GM21526 (cell line): ENCODE data around the gene ARPC1A.
"Not testable (repeated sequence)": the region's sequence is repeated elsewhere in the genome, so short reads cannot be mapped to it uniquely, and the experiment has no call there.

Experiments used
- ATAC-seq: cut with Tn5 transposase; IDR thresholded peaks from one replicate; pipeline ENCODE4 v1.9.1; 2021; ENCODE audit warnings: moderate library complexity; ENCODE audit not compliant: unreplicated experiment, low FRiP score

ARPC1A gene

DNA sequence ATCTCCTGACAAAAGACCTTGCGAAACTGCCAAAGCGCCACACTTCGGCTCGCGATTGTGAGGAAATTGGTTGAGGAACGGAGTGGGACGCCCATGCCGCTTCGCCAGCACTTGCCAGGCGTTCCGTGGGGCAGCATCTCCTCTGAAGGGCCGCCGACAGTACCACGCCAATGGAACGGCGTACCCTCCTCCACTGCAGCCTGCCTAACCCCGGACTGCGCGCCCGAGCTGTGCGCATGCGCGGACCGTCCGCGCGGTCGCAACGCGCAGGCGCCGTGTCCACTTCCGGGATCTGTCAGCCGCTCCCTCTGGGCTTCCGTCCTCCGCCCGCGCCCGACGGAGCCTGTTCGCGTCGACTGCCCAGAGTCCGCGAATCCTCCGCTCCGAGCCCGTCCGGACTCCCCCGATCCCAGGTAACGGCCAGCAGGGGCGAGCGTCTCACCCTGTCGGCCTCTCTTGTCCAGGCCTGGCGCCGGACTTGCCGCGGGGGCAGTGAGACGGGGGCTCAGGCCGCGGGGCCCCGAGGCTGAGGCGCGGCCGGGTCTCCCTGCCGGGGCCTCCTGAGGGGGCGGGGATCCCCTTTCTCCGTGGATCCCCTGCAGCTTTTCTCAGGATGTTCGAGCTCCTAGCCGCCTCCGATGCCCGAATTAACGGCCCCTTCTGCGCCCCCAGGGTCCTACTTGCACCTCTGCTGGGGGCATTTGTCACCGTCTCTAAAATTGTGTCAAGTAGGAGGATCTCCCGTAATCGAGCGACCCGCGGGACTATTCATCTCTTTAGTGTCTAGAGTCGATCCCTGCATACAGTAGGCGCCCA is at the start of gene ARPC1A:
TSS of gene ARPC1A (plus strand) at position 307 of the 816 bp plus-strand sequence. CDS start 7,456 bp downstream, outside the sequence.
- peak; percentile 70 for ATAC-seq

DNA sequence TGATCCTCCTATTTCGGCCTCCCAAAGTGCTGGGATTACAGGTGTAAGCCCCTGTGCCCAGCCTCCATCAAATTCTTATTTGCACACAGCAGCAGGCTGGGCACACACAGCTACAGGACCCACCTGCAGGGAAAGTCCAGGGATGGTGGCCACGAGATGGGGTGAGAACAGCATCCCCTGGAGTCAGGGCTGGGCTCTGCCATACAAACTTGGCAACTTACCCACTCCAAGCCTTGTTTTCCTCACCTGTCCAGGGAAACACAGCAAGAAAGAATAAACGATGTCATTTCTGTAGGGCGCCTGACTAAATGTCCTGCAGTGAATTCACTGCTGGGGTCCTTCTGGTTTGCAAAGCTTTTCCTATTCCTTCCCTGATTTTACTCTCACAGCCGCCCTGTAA is 47.5 kb upstream of the ARPC1A start:
- no peak for ATAC-seq

DNA sequence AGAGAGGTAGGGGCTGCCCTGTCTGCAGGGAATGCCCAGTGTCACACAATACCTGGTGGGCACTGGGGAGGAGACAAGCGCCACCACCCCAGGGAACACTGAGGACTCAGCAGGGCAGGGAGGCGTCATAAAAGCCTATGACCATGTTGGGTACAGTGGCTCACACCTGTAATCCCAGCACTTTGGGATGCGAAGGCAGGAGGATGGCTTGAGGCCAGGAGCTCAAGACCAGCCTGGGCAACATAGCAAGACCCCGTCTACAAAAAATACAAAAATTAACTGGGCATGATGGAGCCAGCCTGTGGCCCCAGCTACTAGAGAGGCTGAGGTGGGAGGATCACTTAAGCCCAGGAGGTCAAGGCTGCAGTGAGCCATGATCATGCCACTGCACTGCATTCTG is 41.5 kb upstream of the ARPC1A start:
- ATAC-seq: not testable (repeated sequence)

DNA sequence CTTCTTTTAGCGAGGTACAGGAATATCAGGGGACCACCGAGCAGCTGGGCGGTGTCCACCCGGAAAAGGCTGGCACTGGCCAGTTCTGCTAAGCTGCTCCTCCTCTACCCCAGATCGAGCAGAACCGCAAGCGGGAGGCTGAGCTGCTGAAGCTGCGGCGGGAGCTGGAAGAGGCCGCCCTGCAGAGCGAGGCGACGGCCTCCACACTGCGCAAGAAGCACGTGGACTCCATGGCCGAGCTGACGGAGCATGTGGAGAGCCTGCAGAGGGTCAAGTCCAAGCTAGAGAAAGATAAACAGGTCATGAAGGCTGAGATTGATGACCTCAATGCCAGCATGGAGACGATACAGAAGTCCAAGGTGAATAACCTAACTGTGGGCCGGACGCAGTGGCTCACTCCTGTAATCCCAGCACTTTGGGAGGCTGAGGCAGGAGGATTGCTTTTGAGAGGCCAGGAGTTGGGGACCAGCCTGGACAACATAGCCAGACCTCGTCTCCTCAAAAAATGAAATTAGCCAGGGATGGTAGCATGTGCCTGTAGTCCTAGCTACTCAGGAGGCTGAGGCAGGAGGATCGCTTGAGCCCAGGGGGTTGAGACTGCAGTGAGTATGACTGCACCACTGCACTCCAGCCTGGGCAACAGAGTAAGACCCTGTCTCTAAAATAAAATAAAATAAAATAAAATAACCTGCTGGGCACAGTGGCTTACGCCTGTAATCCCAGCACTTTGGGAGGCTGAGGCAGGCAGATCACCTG is 37.7 kb upstream of the ARPC1A start:
- ATAC-seq: no peak

DNA sequence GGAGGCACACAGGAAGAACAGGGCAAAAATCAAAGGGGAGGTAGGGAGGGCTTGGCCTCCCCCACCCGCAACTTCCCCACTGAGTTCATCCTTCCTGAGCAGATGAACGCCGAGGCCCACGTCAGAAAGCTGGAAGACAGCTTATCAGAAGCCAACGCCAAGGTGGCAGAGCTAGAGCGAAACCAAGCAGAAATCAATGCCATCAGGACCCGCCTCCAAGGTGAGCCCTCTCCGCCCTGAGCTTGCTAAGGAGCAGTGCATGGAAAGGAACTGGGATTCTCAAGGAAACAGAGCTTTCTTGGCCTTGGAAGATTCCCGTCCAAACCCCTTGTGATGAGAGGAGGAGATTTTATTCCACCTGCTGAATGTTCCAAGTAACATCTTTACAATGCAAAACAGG is 36.5 kb upstream of the ARPC1A start:
- ATAC-seq: no peak

DNA sequence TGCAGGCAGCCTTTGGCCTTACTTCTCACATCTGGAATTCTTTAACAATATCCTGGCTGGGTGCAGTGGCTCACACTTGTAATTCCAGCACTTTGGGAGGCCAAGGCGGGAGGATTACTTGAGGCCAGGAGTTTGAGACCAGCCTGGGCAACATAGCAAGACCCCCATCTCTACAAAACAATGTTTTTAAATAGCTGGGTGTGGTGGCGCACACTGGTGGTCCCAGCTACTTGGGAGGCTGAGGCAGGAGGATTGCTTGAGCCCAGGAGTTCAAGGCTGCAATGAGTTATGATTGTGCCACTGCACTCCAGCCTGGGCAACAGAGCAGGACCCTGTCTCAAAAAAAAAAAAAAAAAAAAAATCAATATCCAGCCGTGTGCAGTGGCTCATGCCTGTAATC is 35.5 kb upstream of the ARPC1A start:
- not testable (repeated sequence) for ATAC-seq

DNA sequence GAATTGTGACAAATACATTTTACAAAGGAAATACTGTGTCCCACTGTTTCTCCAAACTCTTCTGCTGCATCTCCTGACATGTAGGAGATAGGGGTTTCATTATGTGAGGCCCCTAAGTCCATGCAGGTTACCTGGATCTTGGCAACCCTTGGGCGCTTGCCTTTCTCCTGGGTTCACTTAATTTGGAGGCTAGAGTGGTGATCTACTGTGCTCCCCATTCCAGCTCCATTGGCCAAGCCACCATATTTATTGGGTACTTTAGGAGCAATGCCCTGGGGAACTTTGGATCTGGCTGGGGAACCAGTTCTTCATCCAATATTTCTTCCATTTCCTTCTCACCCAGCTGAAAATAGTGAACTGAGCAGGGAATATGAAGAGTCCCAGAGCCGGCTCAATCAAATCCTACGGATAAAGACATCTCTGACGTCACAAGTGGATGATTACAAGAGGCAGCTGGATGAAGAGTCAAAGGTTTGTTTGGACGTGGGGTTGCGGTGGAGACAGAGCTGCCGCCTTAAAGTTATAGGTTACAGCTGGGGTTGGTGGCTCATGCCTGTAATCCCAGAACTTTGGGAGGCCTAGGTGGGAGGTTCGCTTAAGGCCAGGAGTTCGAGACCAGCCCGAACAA is 34.6 kb upstream of the ARPC1A start:
- no peak for ATAC-seq

DNA sequence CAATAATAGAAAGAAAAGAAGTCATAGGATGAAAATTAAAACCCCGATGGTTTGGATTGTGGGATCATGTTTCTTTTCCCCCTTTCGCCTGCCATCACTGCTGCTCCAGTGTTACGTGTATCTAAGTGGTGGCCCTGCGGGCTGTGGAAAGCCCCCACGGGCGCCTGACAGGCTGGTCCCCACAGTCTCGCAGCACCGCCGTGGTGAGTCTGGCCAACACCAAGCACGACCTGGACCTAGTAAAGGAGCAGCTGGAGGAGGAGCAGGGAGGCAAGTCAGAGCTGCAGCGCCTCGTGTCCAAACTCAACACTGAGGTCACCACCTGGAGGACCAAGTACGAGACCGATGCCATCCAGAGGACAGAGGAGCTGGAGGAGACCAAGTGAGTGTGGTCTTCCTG is 33.6 kb upstream of the ARPC1A start:
- ATAC-seq: no peak

DNA sequence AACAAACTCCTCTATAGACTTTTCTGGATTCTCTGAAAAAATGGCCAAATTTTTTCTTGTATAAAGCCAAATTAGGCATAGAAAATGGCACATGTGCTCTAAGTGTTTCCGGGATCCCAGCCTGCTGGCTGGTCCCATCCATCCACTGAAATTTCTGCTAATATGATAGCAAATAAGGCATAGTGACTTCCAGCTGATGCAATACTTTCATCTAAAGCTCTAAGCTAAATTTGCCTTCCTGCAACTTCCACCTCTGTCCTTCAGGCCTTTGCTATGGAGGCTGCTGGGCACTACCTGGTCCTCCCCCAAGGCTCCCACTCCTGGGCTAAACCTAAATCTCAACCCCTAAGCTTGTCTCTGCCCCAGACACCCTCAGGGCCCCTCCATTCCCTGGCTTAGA is 32.5 kb upstream of the ARPC1A start:
- ATAC-seq: no peak

DNA sequence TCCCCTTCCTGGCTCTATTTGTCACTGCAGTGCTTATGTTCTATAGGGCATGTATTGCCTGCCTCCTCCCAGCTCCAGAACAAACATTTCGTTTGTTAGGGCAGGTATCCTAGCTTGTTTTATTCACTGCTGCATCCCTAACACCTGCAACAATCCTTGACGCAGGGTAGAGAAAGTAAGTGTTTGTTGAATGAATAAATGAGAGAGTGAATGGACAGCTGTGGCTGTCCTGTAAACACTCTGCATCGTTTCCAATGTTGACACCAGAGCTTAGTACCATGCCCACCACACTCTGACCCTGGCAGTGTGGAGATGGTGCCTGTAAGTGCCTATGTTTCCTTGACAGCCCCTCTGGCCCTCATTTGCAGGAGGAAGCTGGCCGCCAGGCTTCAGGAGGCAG is 32.0 kb upstream of the ARPC1A start:
- no peak for ATAC-seq

DNA sequence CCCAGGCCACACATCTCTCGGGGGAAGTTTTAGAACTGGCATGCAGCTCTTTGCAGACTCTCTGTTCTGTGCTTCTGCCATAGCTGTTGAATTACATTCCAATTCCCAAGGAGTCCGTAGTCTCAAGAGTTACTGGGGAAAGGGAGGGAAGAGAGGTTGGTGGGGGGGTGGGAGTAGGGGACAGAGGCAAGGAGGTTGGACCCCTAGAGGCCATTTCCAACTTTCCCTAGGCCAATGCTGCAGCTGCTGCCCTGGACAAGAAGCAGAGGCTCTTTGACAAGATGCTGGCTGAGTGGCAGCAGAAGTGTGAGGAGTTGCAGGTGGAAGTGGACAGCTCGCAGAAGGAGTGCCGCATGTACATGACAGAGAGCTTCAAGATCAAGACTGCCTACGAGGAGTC is 29.2 kb upstream of the ARPC1A start:
- no peak for ATAC-seq

DNA sequence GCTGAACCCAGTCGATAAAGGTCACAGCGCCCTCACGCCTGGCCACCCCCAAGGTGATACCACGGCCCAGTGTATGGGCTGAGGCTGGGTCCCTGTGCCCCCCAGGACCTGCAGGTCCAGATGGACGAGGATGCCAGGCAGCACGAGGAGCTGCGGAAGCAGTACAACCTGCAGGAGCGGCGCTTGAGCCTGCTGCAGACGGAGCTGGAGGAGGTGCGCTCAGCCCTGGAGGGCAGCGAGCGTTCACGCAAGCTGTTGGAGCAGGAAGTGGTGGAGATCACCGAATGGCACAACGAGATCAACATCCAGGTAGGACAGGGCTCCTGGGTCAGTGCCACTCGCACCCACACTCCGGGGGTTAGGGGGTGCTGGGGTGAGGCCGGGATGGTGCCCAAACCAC is 24.2 kb upstream of the ARPC1A start:
- ATAC-seq: no peak

DNA sequence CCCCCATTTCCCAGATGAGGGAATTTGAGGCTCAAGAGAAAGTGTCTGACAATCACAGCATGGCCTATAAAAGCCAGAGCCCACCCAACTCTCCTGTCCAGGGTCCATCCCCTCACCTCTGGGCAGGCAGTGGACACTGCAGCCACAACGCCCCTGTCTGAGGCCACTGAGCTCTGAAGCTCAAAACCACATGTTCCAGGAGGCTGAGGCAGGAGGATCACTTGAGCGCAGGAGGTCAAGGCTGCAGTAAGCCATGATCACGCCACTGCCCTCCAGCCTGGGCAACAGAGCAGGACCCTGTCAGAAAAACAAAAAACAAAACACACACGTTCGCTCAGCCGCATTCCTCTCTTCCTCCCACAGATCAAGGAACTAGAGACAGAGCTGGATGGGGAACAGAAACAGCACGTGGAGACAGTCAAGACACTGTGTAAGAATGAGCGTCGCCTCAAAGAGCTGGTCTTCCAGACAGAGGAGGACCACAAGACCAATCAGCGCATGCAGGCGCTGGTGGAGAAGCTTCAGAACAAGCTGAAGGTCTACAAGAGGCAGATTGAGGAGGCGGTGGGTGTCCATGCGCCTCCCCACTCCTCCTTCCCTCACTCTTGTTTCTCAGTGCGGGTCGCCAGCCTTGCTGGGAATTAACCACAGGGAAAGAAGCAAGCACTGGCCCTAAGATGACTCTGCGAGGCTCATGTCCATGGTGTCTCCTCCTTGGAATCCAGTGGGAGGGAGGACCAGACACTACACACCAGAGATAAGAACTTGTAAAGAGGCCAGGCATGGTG is 20.0 kb upstream of the ARPC1A start:
- ATAC-seq: no peak

DNA sequence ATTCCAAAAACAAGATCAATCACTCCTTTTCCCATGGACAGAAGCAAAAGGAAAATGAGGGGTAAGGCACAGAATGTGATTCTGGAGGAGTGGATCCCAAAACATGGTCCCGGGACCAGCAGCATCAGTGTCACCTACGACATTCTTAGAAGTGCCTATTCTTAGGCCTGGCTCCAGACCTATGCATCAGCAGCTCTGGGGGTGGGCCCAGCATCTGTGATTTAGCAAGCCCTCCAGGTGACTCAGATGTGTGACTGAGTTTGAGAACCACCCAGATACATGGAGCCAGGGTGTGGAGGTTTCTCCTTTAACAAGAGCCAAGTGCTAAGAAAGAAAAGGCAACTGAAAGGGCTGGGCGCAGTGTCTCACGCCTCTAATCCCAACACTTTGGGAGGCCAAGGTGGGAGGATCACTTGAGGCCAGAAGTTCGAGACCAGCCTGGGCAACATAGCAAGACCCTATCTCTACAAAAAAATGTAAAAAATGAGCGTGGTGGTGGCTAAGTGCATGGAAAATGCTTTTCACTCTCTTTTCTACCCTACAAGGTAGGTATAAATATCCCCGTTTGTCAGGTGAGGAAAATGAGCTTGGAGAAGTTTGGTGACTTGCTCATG is 17.1 kb upstream of the ARPC1A start:
- no peak for ATAC-seq

DNA sequence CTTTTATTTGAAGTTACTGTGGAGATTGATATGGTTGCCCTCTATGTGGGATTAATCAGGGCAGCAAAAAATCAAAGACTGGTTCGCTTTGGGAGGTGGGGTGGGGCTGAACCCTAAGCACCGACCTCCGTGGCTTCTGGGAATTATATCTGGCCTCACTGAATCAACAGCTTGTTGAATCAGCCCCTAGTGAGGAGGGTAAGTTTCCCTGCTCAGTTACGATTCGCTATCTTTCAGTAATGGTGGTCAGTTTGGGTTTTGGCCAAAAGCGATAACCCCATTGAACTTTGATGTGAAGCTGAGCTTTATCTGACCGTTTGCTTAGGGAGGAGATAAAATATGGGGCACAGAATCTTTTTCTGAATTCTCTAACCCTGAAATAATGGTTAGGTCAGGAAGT is 16.6 kb upstream of the ARPC1A start:
- ATAC-seq: no peak

DNA sequence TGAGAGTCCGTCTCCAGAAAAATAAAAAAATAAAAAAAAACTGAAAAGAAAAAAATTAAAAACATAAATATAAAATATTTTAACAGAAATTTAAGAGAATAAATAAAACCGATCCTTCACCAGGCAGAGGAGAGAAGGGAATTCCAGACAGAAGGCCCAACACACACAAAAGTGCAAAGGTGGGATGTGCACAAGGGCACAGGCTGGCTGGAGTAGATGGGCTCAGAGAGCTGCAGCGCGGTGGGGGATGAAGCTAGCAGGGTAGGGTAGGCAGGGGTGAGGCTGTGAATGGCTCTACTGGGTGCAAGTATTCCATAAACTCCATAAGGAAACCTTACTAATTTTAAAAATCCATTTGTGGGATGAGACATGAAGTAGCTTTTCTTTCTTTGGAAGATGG is 15.7 kb upstream of the ARPC1A start:
- ATAC-seq: no peak

DNA sequence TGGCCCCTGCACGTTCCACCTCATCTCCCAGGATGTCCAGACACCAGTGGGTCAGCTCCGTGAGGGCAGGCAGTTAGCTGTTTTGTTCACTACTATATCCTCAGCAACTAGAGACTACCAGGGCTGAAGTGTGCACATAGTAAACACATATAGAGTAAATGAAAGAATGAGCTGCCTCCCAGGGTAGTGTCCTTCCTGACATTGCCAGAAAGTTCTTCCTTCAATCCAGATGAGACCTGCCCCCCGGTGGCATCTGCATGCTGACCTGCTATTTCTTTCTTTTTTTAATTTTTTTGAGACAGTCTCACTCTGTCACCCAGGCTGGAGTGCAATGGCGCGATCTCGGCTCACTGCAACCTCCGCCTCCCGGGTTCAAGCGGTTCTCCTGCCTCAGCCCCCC is 14.0 kb upstream of the ARPC1A start:
- no peak for ATAC-seq

DNA sequence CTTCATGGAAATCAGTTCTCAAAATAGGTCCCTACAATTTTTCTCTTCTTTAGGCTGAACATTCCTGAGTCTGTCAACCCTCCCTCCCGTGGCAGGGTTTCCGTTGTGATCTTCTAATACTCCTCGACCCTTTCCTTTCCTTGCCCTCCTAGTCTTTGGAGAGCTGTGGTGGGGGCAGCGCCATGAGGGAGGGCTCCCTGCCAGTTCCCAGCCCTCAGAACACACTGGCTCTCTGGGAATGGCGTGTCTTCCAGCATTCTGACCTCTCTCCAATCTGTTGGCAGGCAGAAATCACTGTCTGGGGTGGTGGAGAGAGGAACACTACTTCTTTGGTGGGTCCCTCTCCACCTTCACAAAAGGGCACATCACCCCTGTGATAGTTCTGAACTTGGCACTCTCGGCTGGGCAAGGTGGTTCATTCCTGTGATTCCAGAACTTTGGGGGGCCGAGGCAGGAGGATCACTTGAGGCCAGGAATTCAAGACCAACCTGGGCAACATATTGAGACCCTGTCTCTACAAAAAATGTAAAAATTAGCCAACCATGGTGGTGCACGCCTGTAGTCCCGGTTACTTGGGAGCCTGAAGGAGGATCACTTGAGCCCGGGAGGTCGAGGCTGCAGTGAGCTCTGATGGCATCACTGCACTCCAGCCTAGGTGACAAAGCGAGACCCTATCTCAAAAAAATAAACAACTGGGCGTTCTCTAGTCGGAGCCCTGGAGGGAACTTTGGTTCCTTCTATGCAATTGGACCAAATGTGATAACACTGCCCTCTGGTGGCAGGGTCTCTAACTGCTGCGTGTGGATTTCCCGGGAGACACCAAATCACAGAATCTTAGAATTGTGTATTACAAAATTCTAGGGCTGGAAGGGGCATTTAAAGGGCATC is 13.1 kb upstream of the ARPC1A start:
- no peak for ATAC-seq

DNA sequence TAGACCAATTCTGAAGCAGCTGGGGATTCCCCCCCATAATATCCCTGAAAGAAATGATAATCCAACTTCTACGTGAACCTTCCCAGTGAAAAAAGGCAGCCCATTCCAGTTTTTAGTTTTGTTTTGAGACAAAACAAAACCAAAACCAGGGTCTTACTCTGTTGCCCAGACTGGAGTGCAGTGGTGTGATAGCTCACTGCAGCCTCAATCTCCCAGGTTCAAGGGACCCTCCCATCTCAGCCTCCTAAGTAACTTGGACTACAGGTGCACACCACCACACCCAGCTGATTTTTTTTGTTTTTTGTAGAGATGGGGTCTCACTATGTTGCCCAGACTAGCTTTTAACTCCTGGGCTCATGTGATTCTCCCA is 12.5 kb upstream of the ARPC1A start:
- ATAC-seq: no peak
